H4 (cell line): ENCODE results near the gene DVL2. TPM values are rescaled to one million over a fixed set of nuclear protein-coding genes. Genes with fewer than 3 reads are reported as not detected.
"Not testable (repeated sequence)": the region's sequence is repeated elsewhere in the genome, so short reads cannot be mapped to it uniquely, and the experiment has no call there.

ENCODE experiments used
- DNase-seq: peaks from one replicate; pipeline ENCODE4 v3.0.0-alpha.2; 2015; ENCODE audit warnings: low spot score
- total RNA-seq: library from RNA; depleted of rRNA; stranded (reverse); fragments of >200 nt; shearing (Covaris generic); gene quantifications from 2 replicates; pipeline ENCODE4 v1.2.3, GENCODE V29; 2014

The DVL2 gene
- total RNA-seq, 1 experiment from 2014 or later: 24.8 TPM

DNA sequence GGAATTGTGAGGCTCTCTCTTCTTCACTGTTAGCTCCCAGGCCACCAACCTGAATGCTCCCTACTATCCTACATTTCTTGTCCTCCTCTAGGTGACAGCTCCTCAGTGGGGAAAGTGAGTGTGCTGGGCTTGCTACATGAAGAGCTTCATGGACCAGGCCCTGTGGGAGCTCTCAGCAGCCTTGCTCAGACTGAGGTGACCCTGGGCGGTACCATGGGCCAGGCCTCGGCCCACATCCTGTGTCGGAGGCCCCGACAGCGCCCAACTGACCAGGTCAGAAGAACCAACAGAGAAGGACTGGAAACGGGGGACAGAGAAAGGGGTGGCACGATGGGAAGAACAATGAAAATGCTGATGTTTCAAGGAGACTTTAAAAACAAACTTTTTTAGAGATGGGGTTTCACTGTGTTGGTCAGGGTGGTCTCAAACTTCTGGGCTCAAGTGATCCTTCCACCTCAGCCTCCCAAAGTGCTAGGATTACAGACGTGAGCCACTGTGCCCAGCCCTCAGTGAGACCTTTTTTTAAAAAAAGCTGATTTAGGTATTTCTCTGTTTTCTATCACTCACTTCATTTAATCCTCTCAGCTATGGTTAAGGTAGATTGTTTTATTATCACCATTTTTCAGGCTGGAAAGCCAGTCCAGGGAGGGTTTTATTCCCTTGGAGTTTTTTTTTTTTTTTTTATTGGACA is 22.6 kb upstream of the DVL2 start:
- DNase-seq: no peak

DNA sequence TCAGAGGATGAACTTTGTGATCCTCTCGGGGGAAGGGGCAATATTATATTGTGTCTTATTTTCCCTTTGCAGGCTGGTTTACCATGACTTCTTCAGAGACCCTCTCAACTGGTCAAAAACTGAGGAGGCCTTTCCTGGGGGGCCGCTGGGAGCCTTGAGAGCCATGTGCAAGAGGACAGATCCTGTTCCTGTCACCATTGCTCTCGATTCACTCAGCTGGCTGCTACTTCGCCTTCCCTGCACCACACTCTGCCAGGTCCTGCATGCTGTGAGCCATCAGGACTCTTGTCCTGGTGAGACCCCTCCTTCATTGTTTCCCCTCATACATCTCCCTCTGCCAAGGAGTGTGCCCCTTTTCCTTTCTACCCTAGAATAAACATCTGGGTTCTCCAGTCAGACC is 20.2 kb upstream of the DVL2 start:
- DNase-seq: no peak

DNA sequence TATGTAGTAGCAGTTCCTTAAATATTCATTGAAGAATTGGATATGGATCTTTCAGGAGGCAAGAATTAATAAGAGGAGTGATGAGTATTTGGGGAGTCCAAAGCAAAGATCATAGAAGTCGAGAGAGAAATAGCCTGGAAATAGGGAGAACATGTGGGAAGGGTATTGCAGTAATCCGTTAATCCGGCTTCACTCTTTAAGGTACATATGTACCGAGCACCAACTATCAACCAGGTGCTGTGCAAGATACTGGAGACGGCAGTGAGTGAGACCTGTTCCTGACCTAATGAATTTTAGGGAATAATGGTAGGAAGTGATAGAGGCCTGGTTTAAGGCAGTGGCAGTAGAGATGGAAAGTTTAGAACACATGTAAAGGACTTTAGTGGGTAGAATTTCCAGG is 18.8 kb upstream of the DVL2 start:
- DNase-seq: no peak

DNA sequence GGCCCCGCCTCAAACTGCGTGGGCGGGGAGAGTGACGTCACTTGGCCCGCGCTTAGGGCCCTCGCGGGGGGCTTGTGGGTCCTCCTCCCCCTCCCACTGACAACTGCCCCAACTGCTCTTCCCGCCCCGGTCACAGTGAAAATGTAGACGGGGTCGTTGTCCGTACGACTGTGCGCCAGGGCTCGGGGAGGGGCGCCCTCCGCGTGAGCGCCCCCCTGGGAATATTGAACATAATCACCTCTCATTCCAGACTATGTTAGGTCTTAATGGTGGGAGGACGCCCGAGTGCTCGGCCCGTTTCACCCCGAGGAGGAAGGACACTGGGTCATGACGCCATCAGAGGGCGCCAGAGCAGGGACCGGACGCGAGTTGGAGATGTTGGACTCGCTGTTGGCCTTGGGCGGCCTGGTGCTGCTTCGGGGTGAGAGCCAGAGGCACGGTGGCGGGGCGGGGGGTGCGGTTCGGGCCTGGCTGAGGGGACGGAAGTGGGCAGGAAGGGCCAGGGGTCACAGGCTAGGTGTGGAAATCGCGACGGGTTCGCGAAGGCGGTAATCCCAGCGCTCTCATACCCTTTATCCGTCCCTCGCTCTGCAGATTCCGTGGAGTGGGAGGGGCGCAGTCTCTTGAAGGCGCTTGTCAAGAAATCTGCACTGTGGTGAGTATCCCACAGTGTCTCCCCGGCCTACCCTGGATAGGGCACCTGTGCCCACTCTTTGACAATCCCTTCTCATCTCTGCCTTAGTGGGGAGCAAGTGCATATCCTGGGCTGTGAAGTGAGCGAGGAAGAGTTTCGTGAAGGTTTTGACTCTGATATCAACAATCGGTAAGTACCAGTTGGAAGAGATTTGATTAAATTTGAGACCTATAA is 18.1 kb upstream of the DVL2 start, which contains the start of gene ELP5:
TSS of gene ELP5 (plus strand) at position 40 of the 868 bp plus-strand sequence. CDS start at position 376, 336 bp downstream.
- peak; percentile 88 for DNase-seq

DNA sequence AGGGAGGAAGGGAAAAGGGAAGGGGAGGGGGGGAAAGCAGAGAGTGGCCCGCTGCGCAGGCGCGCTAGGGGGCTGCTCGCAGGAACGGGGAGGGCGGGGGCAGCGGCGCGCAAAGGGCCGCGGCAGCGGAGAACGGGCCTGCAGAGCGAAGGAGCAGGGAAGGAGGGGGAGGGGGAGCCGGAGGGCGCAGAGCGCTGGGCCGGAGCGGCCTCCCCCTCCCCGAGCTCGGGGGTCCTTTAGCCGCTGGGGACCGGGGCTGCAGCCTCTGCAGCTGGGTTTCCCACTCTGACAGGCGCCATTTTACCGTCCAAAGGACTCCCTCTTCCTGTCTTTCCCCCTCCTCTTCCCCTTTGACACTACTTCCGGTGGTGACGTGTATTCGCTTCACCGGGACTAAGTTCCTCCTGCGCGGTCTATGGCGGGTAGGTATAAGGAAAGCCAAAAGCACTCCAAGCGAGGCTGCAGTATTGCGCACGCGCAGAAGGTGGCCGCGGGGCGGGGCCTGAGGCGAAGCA is 17.4 kb upstream of the DVL2 start, which contains the start of gene CTDNEP1:
TSS of gene CTDNEP1 (minus strand) at position 74 of the 515 bp plus-strand sequence. CDS start 438 bp downstream, outside the sequence.
- peak; percentile 98 for DNase-seq

DNA sequence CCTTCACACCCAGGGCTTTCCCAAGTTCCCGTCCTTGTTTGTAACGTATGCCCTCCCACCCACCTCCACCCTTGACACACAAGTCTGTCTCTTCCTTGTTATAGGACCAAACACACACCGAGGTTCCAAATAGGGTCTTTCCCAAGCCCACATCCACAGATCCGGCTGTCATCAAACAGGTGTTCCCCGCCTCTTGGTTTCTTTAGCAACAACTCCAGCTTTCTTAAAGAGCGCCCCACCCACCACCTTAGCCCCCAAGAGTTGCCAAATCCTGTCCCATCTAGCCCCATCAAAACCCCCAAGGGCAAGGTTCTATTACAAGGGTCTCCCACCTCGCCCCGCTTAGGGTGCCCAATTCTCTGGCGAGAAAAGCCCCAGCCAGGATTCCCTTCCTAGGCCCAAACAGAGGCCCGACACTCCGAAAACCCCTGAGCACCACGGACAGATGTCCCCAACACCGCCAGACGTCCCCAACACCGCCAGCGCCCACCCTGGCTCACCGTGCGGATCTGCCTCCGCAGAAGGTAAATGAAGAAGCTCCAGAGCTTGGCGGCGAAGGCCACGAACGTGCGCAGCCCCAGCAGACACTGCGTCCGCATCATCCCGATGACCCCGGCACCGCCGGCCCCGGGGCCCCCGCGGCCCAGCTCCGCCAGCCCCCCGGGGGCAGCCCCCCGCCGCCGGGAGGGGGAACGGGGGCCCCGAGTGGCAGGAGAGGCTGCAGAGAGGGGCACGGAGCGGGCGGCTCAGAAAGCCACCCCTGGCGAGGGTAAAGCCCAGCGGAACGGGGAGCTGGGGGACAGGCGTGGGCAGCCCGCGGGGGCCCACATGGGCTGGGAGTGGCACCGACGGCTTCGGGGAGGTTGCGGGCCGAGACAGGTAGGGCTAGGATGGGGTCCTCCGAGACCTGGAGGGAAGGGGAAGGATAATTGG is 16.6 kb upstream of the DVL2 start:
- no peak for DNase-seq

DNA sequence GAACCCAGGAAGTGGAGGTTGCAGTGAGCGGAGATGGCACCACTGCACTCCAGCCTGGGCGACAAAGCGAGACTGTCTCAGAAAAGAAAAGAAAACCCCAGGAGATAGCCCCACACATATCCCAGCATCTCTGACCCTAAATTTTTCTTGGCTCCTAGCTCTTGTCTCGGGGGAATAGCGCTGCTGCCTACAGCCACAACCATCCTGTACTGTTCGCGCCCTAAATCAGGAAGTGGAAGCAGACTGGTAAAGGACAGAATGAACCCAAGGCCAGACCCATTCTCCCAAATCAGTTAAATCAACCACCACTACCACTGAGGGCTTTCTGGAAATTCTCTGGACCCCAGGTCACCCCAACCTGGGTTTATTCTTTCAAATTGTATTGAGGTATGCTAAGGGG is 15.5 kb upstream of the DVL2 start:
- no peak for DNase-seq

DNA sequence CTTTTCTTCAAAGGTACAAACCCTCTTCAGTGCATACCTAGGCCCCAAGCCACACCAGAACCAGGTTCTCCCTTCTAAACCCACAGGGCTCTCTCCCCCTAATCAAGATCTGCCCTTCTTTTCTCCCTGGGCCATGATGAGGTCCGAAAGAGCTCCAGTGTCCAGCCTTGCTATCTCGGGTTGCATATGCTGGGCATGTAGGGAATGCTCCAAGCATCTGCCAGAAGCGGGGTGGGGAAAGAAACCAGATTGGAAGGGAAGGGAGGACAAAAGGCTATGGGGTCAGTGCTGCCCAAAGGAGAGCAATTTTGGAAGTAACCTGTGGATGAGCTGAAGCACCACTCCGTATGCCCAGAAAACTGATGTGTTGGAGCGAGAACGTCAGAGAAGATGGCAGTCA is 14.9 kb upstream of the DVL2 start:
- no peak for DNase-seq

DNA sequence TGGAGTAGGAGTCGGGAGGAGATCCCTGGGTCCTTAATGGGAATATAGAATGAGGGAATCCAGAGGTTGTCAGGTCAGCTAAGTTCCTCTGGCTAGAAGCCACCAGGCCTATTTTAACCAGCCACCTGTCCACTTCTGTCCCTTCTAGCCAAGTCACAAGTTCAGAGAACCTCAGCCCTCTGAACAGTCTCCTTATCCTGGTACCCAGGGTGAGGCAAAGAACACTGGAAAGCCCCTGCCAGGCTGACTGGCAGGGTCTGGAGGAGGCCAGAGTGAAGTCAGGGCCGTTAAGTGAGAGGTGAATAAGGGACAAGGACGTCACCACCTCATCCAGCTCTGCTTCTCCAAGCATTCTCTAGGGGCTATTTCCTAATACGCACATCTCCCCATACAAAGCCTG is 14.5 kb upstream of the DVL2 start:
- DNase-seq: no peak

DNA sequence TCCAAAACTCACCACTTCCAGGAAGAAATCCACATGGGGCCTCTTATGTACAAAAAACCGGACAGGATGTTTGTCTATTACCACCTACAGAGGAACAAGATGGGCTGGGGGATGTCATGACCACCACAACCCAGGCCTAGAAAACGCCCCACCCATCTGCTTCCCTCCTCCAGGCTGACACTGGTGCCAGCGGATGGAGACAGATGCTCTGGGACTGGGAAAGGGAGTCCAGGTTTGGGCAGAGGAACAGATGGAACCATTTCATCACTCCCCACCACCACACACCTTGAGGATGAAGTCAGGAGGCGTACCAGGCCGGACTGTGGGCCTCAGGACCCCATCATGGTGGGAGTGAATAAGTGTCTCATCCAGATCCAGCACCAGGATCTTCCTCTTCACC is 12.5 kb upstream of the DVL2 start:
- no peak for DNase-seq

DNA sequence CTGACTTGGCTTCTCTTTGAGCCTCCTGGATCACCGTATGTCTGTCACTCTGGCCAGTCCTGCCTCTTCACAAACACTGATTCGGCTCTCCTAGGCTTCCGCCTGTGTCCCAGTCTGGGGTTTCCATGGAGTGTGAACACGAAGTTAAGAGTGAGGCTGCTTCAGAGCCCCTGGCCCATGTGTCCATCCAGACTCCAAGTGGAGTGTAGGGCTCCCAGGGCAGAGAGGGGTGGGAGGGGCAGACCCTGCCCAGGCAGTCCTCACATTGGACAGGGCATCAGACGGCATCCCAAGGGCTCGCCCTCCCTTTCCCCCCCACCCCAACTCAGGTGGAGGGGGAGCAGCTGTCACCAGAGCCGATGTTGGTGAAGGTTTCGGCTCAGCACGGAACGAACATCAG is 9.5 kb upstream of the DVL2 start:
- DNase-seq: not testable (repeated sequence)

DNA sequence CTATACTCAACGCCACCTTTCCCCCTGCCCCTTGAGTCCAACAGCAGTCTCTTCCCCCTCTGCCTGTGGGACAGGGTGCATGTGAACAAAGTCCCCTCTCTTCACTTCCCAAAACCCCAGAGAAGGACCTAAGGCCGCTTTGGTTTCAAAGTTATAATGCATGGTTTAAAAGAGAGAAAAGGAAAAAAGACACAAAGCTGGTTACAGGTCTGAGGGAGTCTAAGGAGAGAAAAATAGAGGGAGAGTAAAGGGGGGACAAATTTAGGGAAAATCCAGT is 9.1 kb upstream of the DVL2 start:
- DNase-seq: no peak

DNA sequence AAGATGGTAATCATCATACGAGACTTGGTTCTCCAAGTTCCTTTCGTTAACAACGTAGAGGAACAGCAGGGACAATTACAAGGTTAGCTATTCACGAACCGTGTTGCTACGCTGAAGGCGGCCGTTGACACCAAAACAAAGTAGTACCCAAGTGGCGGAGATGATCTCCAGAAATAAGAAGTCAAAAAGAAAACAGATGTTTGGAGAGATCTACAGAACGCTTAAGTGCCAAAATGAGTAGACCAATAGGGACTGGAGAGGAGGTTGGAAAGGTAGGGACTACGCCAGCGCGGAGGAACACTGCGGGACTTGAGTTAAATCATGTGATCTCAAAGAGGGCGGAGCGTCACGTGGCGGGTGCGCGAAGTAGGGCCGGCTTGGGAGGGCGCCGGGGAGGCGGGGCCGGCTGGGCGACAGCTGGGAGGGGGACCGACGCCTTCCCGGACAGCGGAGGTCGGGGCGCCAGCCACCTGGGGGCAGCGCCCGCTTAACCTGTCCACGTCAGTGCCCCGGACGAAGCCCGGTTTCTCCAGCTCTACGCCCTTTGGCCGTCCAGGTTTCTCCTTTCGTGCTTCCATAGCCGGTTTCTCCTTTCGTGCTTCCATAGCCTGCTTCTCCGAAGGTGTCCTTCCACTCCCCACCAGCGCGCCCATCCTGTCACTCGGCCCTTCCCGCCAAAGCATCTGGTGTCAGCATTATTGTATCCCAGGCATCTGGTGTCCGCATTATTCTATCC is 8.6 kb upstream of the DVL2 start:
- peak; percentile 85 for DNase-seq

DNA sequence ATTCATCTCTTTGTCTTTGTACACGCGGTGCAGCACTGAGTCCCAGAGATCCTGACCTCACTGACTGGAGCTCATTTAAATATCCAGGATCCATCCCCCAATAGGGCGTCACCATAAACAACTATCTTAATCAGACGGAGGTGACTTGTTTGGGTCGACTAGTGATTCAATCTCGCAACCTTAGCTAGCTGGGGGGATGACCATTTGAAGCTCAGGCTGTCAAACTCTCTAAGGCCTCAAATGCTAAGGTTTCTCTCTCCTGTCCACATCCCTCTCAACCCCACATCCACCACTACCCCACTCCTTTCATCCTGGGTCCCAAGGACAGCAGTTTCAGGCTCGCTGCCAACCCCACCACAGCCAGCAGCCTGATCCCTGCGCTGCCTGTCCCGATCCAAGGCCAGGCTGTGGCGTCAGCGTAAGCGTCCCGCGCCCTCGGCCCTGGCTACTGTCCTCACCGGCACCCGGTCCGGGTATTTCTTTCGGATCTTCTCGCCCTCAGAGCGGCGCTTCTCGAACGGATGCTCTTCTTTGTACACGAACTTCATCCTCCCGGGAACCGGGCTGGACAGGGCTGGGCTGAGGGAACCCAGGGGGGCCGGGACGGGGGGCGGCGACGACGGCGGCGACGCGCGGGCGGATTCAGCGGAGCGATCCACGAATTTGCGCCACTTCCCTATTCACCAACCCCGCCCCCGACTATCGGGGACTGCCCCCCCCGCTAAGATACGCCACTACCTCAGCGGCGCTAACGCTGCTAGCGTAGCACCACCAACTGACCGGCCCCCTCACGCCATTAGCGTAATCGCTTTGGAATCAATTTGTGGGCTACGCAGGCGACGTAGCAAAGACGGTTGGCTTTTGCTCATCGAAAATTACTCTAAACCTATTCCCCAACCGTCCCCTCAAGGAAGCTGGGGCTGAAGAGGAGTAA is 7.7 kb upstream of the DVL2 start, which contains the start of gene GABARAP:
TSS of gene GABARAP (minus strand) at position 667 of the 934 bp plus-strand sequence. CDS start at position 548, 119 bp downstream.
- peak; percentile 82 for DNase-seq

DNA sequence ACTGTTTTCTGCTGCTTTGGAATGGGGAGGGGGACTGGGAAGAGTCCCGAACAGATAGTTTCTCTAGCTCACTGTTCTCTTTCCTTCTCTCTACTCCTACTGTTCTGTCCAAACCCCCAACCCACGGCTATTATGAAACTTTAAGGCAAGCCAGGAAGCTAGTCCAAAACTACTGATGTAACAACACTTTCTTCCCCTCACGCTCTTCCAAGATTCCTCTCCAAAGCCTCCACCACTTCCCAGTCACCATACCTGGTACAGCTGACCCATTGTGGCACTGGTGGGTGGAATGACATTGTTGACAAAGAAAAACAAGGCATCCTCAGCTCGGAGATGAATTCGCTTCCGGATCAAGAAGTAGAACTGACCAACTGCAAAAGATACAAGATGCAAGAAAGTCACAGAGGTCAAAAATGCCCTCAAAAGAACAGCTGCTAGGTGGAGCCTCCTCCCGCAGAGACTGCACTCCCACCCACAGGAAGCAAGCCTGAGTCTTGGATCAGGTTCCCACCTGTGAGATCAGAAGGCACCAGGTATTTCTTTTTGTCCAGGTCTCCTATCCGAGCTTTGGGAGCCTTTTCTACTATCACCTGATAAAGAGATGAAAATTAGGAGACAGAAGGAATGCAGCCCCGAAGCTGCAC is 6.9 kb upstream of the DVL2 start:
- DNase-seq: no peak

DNA sequence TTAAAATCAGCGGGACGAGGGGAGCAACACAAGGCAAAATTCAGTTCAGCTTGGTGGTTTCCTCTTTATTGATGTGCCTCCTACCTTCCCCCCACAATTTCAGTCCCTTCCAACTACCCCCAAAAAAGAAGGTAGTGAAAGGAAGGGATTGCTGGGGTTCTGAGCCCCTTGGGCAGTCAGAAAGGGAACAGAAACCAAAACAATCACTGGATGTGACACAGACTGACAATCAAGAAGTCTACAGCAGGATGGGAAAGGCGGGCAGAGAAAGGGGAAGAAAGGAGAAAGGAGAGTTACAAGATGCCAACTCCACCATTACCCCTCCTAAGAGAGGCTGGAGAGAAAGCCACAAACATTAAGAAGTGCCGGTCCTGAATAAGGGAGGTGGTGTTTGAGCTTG is 6.1 kb upstream of the DVL2 start:
- DNase-seq: no peak

DNA sequence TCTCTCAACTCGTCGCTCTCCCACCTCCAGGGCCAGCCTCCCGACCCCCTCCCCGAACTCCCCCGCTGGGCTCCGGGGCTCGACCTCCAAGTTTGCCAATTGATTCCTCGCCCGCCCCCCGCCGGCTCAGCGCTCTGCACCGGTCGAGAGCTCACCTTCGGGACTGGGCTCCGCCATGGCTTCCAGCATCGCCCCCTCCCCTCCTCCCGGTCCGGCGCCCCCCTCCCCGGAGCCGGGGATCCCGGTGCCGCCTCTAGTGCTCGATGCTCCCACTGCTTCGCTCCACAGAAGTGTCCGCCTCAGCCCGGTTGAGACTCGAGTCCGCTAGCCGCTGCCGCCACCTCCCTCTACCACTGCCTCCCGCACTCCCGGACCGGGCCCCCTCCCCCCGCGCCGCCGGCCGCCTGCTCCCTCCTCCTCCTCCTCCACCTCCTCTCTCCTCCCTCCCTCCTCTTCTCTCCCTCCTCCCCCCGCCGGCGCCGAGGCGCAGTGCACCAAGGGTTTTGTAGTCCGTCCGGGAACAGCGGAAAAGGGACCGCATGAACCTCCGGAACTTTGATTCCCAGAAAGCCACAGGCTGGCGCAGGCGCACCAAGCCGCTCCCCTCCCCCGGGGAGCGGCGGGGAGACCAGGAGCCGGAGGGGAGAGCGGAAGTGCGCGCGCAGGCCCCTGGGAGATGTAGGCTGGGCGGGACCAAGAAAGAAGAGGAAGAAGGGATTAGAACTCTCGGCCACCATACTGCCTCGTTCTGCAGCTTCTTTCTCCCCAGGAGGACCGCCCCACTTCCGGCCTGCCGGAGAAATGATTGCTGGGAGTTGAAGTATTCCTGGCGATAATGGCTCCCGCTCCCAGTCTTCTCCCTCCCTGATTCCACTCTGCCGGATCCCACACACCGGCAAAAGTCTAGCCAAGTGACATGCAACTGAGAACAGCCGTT is 5.0 kb upstream of the DVL2 start, which contains the start of gene PHF23:
TSS of gene PHF23 (minus strand) at position 367 of the 937 bp plus-strand sequence. CDS start at position 189, 178 bp downstream.
- peak; percentile 96 for DNase-seq
